HG03039 (cell line): ENCODE data around the gene PAPSS2.
"Not testable (repeated sequence)": the region's sequence is repeated elsewhere in the genome, so short reads cannot be mapped to it uniquely, and the experiment has no call there.

Experiments
- ATAC-seq: cut with Tn5 transposase; IDR thresholded peaks from one replicate; pipeline ENCODE4 v1.9.1; 2021; ENCODE audit warnings: mild to moderate bottlenecking, moderate library complexity; ENCODE audit not compliant: unreplicated experiment

The PAPSS2 gene

DNA sequence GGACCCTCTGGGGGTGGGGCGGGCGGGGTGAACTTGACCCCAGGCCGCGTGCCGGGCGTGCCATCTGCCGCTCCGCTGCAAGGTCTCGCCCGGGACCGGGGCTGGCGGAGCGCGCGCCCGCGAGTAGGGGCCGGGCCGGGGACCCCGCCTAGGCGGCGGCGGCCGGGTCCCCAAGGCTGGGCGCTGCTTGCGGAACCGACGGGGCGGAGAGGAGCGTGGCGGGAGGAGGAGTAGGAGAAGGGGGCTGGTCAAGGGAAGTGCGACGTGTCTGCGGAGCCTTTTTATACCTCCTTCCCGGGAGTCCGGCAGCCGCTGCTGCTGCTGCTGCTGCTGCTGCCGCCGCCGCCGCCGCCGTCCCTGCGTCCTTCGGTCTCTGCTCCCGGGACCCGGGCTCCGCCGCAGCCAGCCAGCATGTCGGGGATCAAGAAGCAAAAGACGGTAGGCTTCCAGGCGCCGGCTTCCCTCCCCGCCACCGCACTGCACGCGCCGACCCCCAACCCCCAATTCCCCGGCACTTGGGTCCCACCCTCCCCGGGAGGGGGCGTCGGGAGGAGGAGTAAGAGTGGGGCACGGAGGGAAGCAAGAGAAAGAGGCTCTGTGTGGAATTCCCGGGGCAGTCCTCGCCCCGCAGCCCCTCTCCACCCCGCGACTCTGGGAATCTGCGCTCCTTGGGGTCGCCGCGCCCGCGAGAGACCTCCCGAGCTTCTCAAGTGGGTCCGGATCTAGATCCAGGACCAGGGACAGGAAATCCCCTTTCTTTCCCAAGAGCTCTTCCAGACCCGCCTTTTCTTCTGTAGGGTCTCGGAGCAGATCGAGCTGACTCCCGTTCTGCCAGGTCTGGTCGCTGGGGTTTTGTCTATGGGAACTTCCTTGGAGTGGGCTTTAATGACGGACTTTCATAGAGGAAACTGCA lies at the start of gene PAPSS2:
Gene PAPSS2 (plus strand): TSS at position 308 of the 913 bp plus-strand sequence. CDS start 104 bp downstream, at position 412.
- ATAC-seq, result no peak

DNA sequence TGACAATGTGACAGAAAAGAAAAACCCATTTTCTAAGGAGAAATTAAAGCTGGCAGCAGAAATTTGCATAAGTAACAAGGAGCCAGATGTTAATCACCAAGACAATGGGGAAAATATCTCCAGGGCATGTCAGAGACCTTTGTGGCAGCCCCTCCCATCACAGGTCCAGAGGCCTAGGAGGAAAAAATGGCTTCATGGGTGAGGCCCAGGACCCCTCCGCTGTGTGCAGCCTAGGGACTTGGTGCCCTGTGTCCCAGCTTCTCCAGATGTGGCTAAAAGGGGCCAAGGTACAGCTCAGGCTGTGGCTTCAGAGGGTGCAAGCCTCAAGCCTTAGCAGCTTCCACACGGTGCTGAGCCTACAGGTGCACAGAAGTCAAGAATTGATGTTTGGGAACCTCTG lies 48.3 kb upstream of the PAPSS2 start:
- not testable (repeated sequence) for ATAC-seq

DNA sequence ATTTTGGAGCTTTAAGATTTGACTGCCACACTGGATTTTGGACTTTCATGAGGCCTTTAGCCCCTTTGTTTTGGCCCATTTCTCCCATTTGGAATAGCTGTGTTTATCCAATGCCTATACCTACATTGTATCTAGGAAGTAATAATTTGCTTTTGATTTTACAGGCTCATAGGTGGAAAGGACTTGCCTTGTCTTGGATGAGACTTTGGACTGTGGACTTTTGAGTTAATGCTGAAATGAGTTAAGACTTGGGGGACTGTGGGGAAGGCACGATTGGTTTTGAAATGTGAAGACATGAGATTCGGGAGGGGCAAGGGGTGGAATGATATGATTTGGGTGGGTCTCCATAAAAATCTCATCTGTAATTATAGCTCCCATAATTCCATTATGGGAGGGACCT lies 47.6 kb upstream of the PAPSS2 start:
- no peak for ATAC-seq

DNA sequence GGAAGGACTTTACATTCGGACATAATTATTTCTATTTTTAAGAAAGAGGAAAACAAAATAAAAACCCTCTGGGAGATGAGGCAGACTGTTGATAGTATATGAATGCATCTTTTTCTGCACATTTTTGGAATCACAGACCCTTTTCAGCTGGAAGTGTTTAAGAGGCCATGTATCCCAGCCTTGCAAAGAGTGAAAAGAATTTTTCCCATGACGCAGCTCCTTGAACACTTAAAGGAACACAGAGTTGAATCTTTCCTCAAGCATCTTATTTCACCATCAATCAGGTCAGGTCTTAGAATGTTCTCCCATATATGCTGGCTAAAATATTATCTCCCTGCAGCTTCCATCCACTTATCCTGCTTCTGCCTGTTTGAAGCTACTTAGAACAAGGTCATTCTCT lies 45.9 kb upstream of the PAPSS2 start:
- ATAC-seq, result no peak

DNA sequence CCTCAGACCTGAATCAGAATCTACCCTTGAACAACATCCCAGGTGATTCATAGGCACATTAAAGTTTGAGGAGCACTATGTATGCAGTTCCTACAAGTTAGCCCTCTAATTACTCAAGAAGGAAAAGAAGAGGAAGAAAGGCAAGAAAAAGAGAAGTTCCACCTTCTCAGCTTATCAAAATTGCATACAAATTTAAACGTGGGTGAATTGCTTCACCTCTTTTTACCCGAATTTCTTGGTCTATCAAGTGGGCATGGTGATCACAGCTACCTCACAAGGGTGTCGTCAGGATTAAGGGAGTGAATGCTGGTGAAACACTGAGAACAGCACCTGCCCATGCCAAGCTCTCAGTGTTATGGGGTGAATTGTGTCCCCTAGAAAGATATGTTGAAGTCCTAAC lies 43.8 kb upstream of the PAPSS2 start:
- no peak for ATAC-seq

DNA sequence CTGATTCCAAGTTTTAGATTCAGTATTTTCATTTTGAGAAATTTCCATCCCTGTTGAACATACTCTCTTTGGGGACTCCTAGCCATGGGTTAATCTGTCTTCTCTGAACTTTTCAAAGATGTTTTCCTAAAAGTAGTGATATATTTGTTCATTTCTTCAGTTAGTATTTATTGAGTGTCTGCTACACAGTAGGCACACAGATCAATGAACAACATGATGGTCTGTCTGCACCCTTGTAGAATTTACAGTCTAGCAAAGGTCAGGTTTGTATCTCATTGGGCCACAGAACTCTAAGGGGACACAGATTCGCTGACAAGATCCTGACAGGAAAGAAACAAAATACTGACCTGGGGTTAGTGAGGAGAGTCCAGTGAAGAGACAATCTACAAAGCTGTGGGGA lies 42.2 kb upstream of the PAPSS2 start:
- ATAC-seq, result no peak

DNA sequence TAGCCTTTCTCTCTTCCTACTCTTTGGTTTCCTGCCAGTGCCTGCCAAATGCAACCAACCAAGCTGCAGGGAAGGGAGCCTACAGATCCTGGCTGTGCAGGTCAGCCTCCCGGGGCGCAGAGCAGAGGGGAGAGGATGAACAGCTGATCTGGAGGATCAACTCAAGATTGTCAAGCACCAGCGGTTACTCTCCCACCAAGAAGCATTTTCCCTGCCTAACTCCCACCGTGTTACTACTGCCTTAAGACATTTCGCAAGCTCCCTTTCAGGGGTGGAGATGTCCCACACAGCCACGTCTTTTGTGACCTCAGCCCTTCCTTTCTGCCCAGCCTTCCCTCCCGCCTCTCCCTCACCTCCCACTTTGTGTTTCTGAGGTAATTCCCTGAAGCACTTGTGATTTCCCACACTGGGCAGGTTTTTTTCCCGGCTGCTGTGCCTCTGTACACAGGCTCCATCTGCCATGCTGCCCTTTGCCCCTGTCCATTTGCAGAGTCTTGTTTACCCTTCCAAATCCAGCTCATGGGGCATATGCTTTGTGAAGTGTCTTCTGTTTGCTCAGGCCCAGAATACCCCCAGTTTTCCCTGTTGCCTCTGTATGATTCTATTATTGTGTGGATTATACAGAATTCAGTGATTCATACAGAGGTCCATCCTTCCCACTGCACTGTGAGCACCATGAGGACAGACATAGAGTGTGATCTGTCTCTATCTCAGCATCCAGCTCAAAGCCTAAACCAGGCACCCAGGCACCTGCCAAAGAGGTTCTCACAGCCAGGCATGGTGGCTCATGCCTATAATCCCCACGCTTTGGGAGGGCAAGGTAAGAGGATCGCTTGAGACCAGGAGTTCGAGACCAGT lies 40.9 kb upstream of the PAPSS2 start:
- no peak for ATAC-seq

DNA sequence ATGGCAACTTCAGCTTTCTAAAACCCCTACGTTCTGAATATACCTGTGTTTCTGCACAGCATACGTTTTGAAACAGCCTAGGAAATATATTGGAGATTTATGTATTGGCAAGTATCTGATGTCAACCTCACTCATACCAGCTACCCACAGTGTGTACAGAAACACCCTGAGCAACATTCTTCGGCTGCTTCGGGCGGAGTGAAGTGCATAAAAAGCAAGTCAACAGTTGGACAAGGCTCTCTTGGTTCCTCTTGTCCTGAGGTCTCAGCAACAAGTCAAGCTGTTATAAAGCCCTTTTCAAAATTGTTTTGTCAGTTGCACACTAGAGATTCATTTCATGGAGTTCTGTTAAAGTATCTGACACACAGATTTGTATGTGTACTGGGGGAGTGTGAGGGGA lies 40.0 kb upstream of the PAPSS2 start:
- no peak for ATAC-seq

DNA sequence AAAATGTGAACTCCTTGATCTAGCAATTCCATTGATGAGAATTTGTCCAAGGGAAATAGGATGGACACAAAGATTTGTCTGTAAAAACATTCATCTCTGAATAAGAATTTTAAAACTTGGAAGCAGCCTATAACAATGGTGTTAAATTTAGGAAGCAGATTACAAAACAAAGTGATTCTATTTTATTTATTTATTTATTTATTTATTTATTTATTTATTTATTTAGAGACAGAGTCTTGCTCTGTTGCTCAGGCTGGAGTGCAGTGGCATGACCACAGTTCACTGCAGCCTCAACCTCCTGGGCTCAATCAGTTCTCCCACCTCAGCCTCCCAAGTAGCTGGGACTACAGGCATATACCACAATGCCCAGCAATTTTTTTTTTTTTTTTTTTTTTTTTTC lies 38.2 kb upstream of the PAPSS2 start:
- ATAC-seq, result not testable (repeated sequence)

DNA sequence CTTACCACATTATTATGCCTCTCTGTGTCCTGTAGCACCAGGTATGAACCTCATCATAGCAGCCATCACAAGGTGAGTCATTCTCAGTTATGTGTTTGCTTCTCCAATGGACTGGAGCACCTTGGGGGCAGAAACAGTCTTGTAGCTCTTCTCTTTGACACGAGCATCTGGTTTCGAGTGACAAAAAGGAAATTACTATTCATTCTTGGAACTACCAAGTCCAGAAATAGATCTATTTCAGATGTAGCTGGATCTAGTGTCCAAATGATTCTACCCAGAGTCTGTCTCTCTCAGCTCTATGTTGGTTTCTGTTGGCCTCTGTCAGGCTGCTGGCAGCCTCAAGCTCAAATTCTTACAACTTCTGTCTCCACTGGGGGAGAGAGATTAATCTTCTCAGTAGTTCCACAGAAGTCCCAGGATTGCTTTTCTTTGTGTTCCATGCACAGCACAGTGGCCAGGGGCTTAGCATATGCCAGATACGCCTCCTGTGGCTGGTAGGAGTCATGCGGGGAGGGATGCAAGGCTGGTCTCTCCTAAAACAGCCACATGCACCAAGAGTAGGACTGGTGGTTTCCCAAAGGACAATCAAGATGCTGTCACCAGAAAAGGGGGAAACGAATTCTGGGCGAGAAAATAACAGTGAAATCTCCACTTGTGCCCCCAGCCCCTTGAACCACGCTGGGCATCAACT lies 37.2 kb upstream of the PAPSS2 start:
- ATAC-seq, result peak; percentile 58

DNA sequence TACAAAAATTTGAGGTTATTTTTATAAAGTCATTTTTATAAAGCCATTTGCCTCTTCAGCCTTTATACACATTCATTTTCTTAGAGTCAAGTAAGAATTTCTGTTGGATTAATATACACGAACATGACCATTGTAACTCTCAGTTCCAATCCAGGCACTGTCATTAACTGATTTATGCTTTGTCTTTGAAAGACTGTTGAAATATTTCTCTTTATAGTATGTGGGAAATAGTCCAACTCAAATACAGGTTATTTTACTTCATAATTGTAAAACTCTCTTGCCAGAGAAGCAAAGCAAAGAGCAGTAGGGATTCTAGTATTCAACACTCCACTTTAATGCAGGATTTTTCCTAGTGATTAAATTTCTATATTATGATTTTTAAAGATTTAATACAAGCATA lies 36.5 kb upstream of the PAPSS2 start:
- no peak for ATAC-seq

DNA sequence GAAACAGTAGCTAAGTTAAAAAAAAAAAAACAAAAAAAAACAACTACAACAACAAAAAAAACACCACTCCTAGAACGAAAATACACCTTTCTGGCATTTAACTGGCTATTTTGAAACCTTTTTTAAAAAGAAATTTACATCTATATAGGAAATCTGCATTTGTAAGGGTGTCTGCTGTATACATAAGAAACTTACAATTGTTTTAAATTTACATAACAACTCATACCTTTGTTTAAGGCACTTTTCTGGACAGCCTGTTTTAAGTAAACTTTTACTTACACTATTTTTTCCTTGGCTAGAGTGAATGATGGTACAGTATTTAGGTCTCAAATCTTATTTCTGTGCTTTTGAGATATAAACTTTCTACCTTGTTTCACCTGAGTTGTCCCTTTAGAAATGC lies 34.0 kb upstream of the PAPSS2 start:
- ATAC-seq, result no peak

DNA sequence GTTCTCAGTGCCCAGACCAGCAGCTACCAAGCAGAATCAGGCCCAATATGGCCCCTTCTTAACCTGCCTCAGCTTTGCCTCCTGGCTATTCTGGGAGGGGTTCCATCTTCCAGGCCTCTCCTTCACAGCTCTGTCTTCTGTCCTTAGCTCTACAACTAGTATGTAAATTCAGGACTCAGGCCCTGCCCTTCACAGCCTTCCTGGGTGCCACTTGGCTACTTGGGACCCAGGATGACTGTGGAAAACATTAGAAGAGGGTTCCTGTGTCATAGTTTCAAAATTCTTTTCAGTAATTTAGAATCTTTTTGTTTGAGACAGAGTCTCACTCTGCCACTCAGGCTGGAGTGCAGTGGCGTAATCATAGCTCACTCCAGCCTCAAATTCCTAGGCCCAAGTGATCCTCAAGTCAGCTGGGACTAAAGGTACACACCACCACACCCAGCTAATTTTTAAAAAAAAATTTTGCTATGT lies 33.2 kb upstream of the PAPSS2 start:
- ATAC-seq, result no peak

DNA sequence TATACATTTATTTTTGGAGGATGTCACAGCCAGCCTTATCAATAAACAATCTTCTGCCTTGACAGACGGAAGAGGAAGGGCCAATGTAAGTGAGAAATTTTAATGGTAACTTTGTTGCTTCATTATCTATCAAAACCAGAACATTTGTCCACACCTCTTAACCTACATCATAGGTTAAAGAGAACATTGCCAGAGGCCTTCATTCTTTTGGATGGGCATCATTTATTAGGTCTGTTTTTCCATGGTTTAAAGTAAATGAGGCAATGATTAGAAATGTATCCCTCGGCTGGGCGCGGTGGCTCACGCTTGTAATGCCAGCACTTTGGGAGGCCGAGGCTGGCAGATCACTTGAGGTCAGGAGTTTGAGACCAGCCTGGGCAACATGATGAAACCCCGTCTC lies 29.5 kb upstream of the PAPSS2 start:
- ATAC-seq, result no peak

DNA sequence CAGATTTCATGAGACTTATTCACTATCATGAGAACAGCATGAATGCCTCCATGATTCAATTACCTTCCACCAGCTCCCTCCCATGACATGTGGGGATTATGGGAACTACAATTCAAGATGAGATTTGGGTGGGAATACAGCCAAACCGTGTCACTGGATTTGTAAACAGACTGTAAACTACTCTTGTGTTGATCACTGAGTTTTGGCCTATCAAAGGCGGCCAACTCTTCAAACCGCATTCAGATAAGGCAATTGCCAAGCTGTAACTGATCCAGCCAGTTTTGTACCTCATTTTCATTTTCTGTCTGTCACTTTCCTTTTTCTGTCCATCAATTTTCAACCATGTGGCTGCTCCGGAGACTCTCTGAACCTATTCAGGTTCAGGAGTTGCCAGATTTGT lies 27.2 kb upstream of the PAPSS2 start:
- ATAC-seq, result no peak

DNA sequence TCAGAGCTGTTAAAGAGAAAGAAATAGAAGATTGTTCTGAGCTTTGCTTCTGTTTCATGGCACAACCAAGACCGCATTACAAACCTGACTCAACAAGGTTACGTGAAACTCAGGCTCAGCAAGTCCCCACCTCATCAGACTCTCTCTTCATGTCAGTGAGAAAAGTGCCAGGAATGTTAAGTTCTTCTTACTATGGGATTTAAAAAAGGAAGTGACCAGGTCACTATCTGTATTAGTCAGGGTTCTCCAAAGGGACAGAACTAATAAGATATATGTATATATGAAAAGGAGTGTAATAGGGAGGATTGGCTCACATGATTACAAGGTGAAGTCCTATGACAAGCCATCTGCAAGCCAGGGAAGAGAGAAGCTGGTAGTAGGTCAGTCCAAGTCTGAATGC lies 25.4 kb upstream of the PAPSS2 start:
- no peak for ATAC-seq

DNA sequence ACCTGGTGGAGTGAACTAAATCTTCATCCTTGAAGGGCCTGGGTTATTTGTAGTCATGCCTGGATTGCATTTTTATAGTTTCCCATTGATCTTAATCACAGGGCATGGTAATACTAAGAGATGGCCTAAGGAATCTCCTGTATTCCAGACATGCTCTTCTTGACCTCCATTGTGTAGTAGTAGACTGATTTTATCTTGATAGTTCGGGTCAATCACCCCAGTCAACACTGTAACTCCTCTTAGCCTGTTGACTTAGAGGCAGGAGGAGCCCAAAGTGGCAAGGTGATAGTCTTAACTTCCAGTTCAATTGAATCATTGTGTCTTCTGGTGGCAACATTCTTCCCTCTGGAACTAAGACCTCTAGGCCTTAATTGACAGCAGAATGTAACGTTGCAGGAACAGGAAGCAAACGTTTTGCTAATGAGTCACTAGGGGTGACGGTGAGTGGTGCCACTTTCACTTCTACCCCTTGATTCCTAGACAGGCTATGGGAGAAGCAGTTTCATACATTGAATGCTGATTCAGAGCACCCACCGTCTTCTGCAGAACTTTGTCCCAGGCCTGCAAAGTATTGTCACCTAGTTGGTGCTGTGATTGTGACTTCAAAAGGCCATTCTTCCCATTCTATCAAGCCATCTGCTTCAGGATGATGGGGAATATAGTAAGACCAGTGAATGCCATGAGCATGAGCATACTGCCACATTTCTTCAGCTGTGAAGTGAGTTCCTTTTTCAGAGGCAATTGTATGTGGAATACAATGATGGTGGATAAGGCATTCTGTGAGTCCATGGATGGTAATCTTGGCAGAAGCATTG lies 24.0 kb upstream of the PAPSS2 start:
- no peak for ATAC-seq

DNA sequence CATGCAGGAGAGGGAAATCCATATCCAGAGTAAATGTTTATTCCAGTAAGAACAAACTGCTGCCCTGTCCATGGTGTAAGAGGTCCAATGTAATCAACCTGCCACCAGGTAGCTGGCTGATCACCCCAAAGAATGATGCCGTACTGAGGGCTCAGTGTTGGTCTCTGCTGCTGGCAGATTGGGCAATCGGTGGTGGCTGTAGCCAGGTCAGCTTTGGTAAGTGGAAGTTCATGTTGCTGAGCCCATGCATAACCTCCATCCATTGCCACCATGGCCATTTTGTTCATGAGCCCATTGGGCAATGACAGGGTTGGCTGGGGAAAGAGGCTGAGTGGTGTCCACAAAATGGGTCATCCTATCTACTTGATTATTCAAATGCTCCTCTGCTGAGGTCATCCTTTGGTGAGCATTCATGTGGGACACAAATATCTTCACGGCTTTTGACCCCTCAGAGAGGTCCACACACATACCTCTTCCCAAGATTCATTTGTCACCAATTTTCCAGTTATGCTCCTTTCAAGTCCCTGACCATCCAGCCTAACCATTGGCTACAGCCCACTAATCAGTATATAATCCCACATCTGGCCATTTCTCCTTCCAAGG lies 23.3 kb upstream of the PAPSS2 start:
- no peak for ATAC-seq

DNA sequence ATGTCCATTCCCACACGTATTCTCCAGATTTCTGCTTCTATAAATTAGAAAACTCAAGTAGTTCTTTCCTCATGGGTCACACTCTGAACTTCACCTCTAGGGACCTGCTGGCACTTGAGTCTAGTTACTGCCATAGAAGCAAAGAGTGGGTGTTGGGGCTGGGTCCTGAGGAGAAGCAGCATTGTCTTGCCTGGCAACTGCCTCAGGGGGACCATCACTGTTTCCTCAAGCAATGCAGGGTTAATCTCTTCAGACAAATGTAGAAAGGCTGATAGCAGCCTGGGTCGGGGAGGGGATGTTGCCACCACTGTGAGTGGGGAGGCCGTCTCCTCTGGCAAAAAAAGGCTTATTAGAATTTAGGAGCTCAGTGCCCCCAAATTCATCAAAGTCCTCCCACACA lies 20.2 kb upstream of the PAPSS2 start:
- ATAC-seq, result no peak

DNA sequence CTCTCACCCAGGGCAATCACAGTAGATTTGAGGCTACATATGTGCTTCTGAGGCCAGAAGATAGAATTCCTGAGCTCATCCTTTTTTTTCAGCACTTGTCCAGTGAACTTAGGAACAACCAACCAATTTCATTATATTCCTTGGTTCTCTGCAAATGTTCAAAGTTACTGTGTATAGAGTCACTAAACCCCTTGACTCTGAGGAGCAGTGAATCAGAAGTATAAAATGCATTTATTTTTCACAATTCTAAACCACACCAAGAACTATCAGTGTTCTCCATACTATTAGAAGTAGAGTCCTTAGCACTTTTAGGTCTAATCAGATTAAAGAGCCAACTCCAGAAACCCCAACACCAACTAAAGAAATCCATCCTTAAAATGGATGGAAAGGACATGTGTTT lies 19.6 kb upstream of the PAPSS2 start:
- ATAC-seq, result no peak
